Measurements from ENCODE around the gene LDLRAD3. TPM values are rescaled to one million over a fixed set of nuclear protein-coding genes. Genes with fewer than 3 reads are reported as not detected.

LDLRAD3 gene
- total RNA-seq, 1 experiment from 2014 or later = 12.1 TPM

DNA sequence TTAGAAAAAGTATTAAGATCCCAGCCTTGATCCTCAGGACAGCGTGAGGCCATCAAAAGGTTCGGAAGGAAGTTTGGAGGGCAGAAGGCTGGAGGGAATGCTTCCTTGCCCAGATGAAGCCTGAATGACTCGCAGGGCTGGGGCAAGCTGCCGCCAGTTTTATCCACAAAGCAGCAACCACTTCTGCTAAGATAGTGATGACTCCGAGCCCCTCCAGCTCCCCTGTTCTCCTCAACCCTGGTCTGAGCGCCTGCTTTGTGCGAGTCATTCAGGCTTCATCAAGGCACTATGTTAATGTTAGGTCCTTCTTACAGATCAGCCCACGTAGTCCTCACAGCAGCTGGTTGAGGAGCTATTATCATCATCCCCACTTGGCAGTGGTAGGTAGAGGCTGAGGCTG is 186.5 kb downstream of the LDLRAD3 start:
- Histone ChIP-seq H4K20me1 (ENCODE audit: control insufficient read depth, insufficient read depth, insufficient read length) (no peaks in the 10 kb centered on the region), H4K91ac (ENCODE audit: insufficient read length, low read depth, low read length) (no peak overlapping the region), H2BK120ac (ENCODE audit: low read depth, low read length, poor library complexity, severe bottlenecking) (no peak overlapping the region), H2AFZ (ENCODE audit: low read length) (no peak overlapping the region), H3K23ac (ENCODE audit: insufficient read length, low read depth, low read length) (no peak overlapping the region), H3K23me2 (ENCODE audit: insufficient read length, low read depth, low read length, poor library complexity, severe bottlenecking) (no peaks in the 10 kb centered on the region), H3K79me2 (ENCODE audit: insufficient read depth, low read length) (no peaks in the 10 kb centered on the region), H3K14ac (ENCODE audit: insufficient read depth, low read length) (no peak overlapping the region), H3K9me3 (ENCODE audit: control insufficient read depth, low read depth, low read length) (no peaks in the 10 kb centered on the region), H4K8ac (replicated peaks; ENCODE audit: insufficient read length, low read depth, low read length) (no peak overlapping the region), H2BK15ac (ENCODE audit: low read depth, low read length) (no peak overlapping the region), H3K18ac (ENCODE audit: insufficient read length, low read depth, low read length) (no peak overlapping the region), H3K27me3 (ENCODE audit: insufficient read depth, low read length) (no peaks in the 10 kb centered on the region), H3K4me2 (ENCODE audit: insufficient read depth, insufficient read length, low read length) (no peak overlapping the region), H3K79me1 (ENCODE audit: insufficient read depth, low read depth, low read length, poor library complexity, severe bottlenecking) (no peaks in the 10 kb centered on the region), H3K4ac (ENCODE audit: low read depth, low read length) (no peak overlapping the region), H4K5ac (ENCODE audit: insufficient read length, low read depth, low read length) (no peak overlapping the region), H3K9ac (ENCODE audit: extremely low read depth, insufficient read length, low read length) (no peak overlapping the region), H2BK12ac (ENCODE audit: insufficient read length, low read depth, low read length) (no peak overlapping the region), H3K56ac (ENCODE audit: insufficient read length, low read depth, low read length) (no peak overlapping the region), H3K4me1 (ENCODE audit: insufficient read depth, low read length) (no peaks in the 10 kb centered on the region; the same call in 1 of the 2 replicates), H2BK5ac (ENCODE audit: insufficient read length, low read length) (no peak overlapping the region), H3K27ac (ENCODE audit: insufficient read length, low read depth, low read length) (no peak overlapping the region), H3T11ph (ENCODE audit: low read length) (no peak overlapping the region), H2BK20ac (ENCODE audit: low read depth, low read length, poor library complexity, severe bottlenecking) (no peak overlapping the region), H2AK5ac (ENCODE audit: insufficient read length, low read length) (no peak overlapping the region)
- TF ChIP-seq, protein P1, sequence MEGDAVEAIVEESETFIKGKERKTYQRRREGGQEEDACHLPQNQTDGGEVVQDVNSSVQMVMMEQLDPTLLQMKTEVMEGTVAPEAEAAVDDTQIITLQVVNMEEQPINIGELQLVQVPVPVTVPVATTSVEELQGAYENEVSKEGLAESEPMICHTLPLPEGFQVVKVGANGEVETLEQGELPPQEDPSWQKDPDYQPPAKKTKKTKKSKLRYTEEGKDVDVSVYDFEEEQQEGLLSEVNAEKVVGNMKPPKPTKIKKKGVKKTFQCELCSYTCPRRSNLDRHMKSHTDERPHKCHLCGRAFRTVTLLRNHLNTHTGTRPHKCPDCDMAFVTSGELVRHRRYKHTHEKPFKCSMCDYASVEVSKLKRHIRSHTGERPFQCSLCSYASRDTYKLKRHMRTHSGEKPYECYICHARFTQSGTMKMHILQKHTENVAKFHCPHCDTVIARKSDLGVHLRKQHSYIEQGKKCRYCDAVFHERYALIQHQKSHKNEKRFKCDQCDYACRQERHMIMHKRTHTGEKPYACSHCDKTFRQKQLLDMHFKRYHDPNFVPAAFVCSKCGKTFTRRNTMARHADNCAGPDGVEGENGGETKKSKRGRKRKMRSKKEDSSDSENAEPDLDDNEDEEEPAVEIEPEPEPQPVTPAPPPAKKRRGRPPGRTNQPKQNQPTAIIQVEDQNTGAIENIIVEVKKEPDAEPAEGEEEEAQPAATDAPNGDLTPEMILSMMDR (conservative IDR thresholded peaks at IDR 0.05) = no peak
- peaks cover 46 to 54% of the 10 kb centered on the region in 2 experiments for H3K4me1 Mint-ChIP-seq
- peaks cover 3% of the 10 kb centered on the region in 2 experiments; a peak in 4 of 5 replicates for H3K9me3 Mint-ChIP-seq
- H3K4me3 Mint-ChIP-seq = no peak overlapping the region
- peaks cover 0 to 13% (median 7%) of the 10 kb centered on the region in 3 experiments; a peak in 5 of 7 replicates for H3K36me3 Mint-ChIP-seq (ENCODE audit: insufficient read depth in 1 of 3, low read depth in 3 of 3)
- no peak for DNase-seq
- peak overlapping the region; percentile 12 to 47 (median 37); a peak in 4 of 7 replicates for H3K27ac Mint-ChIP-seq
- no CpG with 5 or more reads among the region's 8 CpGs for WGBS (ENCODE audit: extremely low coverage, insufficient read length, low lambda C conversion rate)
- H3K27me3 Mint-ChIP-seq (ENCODE audit: low read depth) = no peaks in the 10 kb centered on the region
